H9 (cell line): ENCODE results near the gene IMPDH1. TPM values are rescaled to one million over a fixed set of nuclear protein-coding genes. Genes with fewer than 3 reads are reported as not detected.

Experiments used
- DNase-seq: peaks from one replicate; pipeline ENCODE4 v3.0.0-alpha.2; 2017
- H2AFZ ChIP-seq: one replicate; pipeline ENCODE4 v1.6.1; 2013; ENCODE audit warnings: mild to moderate bottlenecking, low read length, control low read depth, moderate library complexity
- H2AK5ac ChIP-seq: 2 replicates; pipeline ENCODE4 v1.6.1; 2013; ENCODE audit warnings: low read length, control low read depth, mixed read lengths; ENCODE audit not compliant: insufficient read length
- H2BK120ac ChIP-seq: one replicate; pipeline ENCODE4 v1.6.1; 2013; ENCODE audit warnings: low read depth, mild to moderate bottlenecking, low read length, control low read depth, inconsistent platforms; ENCODE audit not compliant: poor library complexity, severe bottlenecking
- H2BK12ac ChIP-seq: 2 replicates; pipeline ENCODE4 v1.6.1; 2013; ENCODE audit warnings: low read length, control low read depth, mixed read lengths, low read depth; ENCODE audit not compliant: insufficient read length
- H2BK15ac ChIP-seq: 2 replicates; pipeline ENCODE4 v1.6.1; 2013; ENCODE audit warnings: low read depth, low read length, control low read depth
- H2BK20ac ChIP-seq: one replicate; pipeline ENCODE4 v1.6.1; 2013; ENCODE audit warnings: low read depth, mild to moderate bottlenecking, low read length, control low read depth, inconsistent platforms; ENCODE audit not compliant: poor library complexity, severe bottlenecking
- H2BK5ac ChIP-seq: 2 replicates; pipeline ENCODE4 v1.6.1; 2013; ENCODE audit warnings: low read length, control low read depth, mixed read lengths; ENCODE audit not compliant: insufficient read length
- H3K14ac ChIP-seq: 2 replicates; pipeline ENCODE4 v1.6.1; 2013; ENCODE audit warnings: low read length, control low read depth; ENCODE audit not compliant: insufficient read depth
- H3K18ac ChIP-seq: 2 replicates; pipeline ENCODE4 v1.6.1; 2013; ENCODE audit warnings: low read depth, mild to moderate bottlenecking, mixed read lengths, low read length, control low read depth; ENCODE audit not compliant: insufficient read length
- H3K23ac ChIP-seq: 2 replicates; pipeline ENCODE4 v1.6.1; 2013; ENCODE audit warnings: low read length, control low read depth, mixed read lengths, low read depth; ENCODE audit not compliant: insufficient read length
- H3K23me2 ChIP-seq: 2 replicates; pipeline ENCODE4 v1.6.1; 2013; ENCODE audit warnings: low read depth, mild to moderate bottlenecking, mixed read lengths, low read length, control low read depth; ENCODE audit not compliant: insufficient read length, poor library complexity, severe bottlenecking
- H3K27ac ChIP-seq: 2 replicates; pipeline ENCODE4 v1.5.1; 2013; ENCODE audit warnings: low read length, control low read depth, mixed read lengths, low read depth; ENCODE audit not compliant: insufficient read length
- H3K27me3 ChIP-seq: 2 replicates; pipeline ENCODE4 v1.6.1; 2013; ENCODE audit warnings: low read length, control low read depth, inconsistent platforms; ENCODE audit not compliant: insufficient read depth
- H3K4ac ChIP-seq: 2 replicates; pipeline ENCODE4 v1.6.1; 2013; ENCODE audit warnings: low read depth, mild to moderate bottlenecking, control low read depth, inconsistent platforms, low read length, moderate library complexity
- H3K4me1 ChIP-seq: 2 replicates; pipeline ENCODE4 v1.6.1; 2013; ENCODE audit warnings: low read length, control low read depth, inconsistent platforms; ENCODE audit not compliant: insufficient read depth
- H3K4me2 ChIP-seq: 2 replicates; pipeline ENCODE4 v1.6.1; 2013; ENCODE audit warnings: low read length, control low read depth, mixed read lengths; ENCODE audit not compliant: insufficient read length, insufficient read depth
- H3K56ac ChIP-seq: 2 replicates; pipeline ENCODE4 v1.6.1; 2013; ENCODE audit warnings: low read depth, mild to moderate bottlenecking, mixed read lengths, low read length, control low read depth; ENCODE audit not compliant: insufficient read length
- H3K79me1 ChIP-seq: 2 replicates; pipeline ENCODE4 v1.6.1; 2013; ENCODE audit warnings: low read depth, mild to moderate bottlenecking, moderate library complexity, low read length, control low read depth, inconsistent platforms; ENCODE audit not compliant: insufficient read depth, poor library complexity, severe bottlenecking
- H3K79me2 ChIP-seq: 2 replicates; pipeline ENCODE4 v1.6.1; 2013; ENCODE audit warnings: low read length, control low read depth, inconsistent platforms; ENCODE audit not compliant: insufficient read depth
- H3K9ac ChIP-seq: 2 replicates; pipeline ENCODE4 v1.6.1; 2013; ENCODE audit warnings: low read length, control low read depth, mixed read lengths; ENCODE audit not compliant: insufficient read length; ENCODE audit errors: extremely low read depth
- H3K9me3 ChIP-seq: one replicate; pipeline ENCODE4 v1.6.1; 2013; ENCODE audit warnings: low read depth, low read length, inconsistent platforms; ENCODE audit not compliant: control insufficient read depth
- H3T11ph ChIP-seq: one replicate; pipeline ENCODE4 v1.6.1; 2013; ENCODE audit warnings: mild to moderate bottlenecking, low read length, control low read depth, inconsistent platforms
- H4K20me1 ChIP-seq: one replicate; pipeline ENCODE4 v1.6.1; 2013; ENCODE audit not compliant: control insufficient read depth, insufficient read length, insufficient read depth
- H4K5ac ChIP-seq: 2 replicates; pipeline ENCODE4 v1.6.1; 2013; ENCODE audit warnings: low read depth, mild to moderate bottlenecking, mixed read lengths, low read length, control low read depth; ENCODE audit not compliant: insufficient read length
- H4K8ac ChIP-seq: replicated peaks from 2 replicates; pipeline ENCODE4 v1.6.1; 2013; ENCODE audit warnings: low read length, control low read depth, mixed read lengths, low read depth; ENCODE audit not compliant: insufficient read length
- H4K91ac ChIP-seq: 2 replicates; pipeline ENCODE4 v1.6.1; 2013; ENCODE audit warnings: low read depth, mild to moderate bottlenecking, moderate library complexity, mixed read lengths, low read length, control low read depth; ENCODE audit not compliant: insufficient read length
- H3K27ac Mint-ChIP-seq, 3 experiments: 2 replicates in 2 of 3; 3 replicates in 1 of 3; pipeline ENCODE4 v1.8.0; 2020 to 2021; ENCODE audit warnings: mixed read lengths in 3 of 3, mild to moderate bottlenecking in 1 of 3, moderate library complexity in 1 of 3
- H3K27me3 Mint-ChIP-seq: 2 replicates; pipeline ENCODE4 v1.8.0; 2021; ENCODE audit warnings: low read depth, mild to moderate bottlenecking, moderate library complexity, mixed read lengths
- H3K36me3 Mint-ChIP-seq, 3 experiments: 2 replicates in 2 of 3; 3 replicates in 1 of 3; pipeline ENCODE4 v1.8.0; 2020 to 2021; ENCODE audit warnings: low read depth in 3 of 3, mixed read lengths in 3 of 3; ENCODE audit not compliant: insufficient read depth in 1 of 3
- H3K4me1 Mint-ChIP-seq, 2 experiments: 2 replicates each; pipeline ENCODE4 v1.8.0; 2020; ENCODE audit warnings: mixed read lengths in 2 of 2
- H3K4me3 Mint-ChIP-seq, 2 experiments: 2 replicates in 1 of 2; 3 replicates in 1 of 2; pipeline ENCODE4 v1.8.0; 2020 to 2021; ENCODE audit warnings: mild to moderate bottlenecking in 2 of 2, mixed read lengths in 2 of 2, moderate library complexity in 1 of 2
- H3K9me3 Mint-ChIP-seq, 2 experiments: 2 replicates in 1 of 2; 3 replicates in 1 of 2; pipeline ENCODE4 v1.8.0; 2020; ENCODE audit warnings: mild to moderate bottlenecking in 2 of 2, mixed read lengths in 2 of 2, moderate library complexity in 1 of 2
- WGBS: extraction: QIAGEN DNeasy Blood & Tissue Kit; methylation state at CpG from one replicate; pipeline ENCODE4 v1.1.7; 2013; ENCODE audit warnings: missing lambda C conversion rate, low lambda C conversion rate, mixed read lengths; ENCODE audit not compliant: insufficient read length; ENCODE audit errors: extremely low coverage; 5-methylcytosine and 5-hydroxymethylcytosine counted together
- total RNA-seq: library from RNA; stranded (reverse); gene quantifications from 2 replicates; pipeline ENCODE4 v1.2.1, GENCODE V29; 2021
- TF ChIP-seq, protein P1 (sequence below): fragments of 200-600 bp; sonication (generic); conservative IDR thresholded peaks from 3 replicates; pipeline ENCODE4 v1.8.0; 2021; ENCODE audit warnings: antibody characterized with exemption, mild to moderate bottlenecking

IMPDH1 gene
- total RNA-seq, 1 experiment from 2014 or later, result 35.2 TPM

- H3K9me3 Mint-ChIP-seq, result no peaks in the 10 kb centered on the region
These were observed 21.7 kb downstream of the IMPDH1 start for GRCh38 chr7:128388145-128388485.

More at GRCh38 chr7:128388145-128388485, 21.7 kb downstream of the IMPDH1 start:
- no peak overlapping the region for H2BK5ac ChIP-seq
- no peak overlapping the region for H3K18ac ChIP-seq
- no peak overlapping the region for H3K14ac ChIP-seq
- no peaks in the 10 kb centered on the region for H3K79me1 ChIP-seq
- H3K9me3 ChIP-seq, result no peaks in the 10 kb centered on the region
- H3K23ac ChIP-seq, result no peak overlapping the region
- no peak overlapping the region for H4K5ac ChIP-seq
- no peaks in the 10 kb centered on the region; the same call in 1 of the 2 replicates for H3K27me3 ChIP-seq
- H3K56ac ChIP-seq, result no peak overlapping the region
- no peak overlapping the region for H3K27ac Mint-ChIP-seq
- H3K27ac ChIP-seq, result no peak overlapping the region
- no peaks in the 10 kb centered on the region for H3K79me2 ChIP-seq
- no peak overlapping the region for H3K4me2 ChIP-seq
- H4K20me1 ChIP-seq, result peaks cover 2% of the 10 kb centered on the region
- H4K8ac ChIP-seq, result no peak overlapping the region
- DNase-seq, result no peak
- H3K4me1 ChIP-seq, result no peaks in the 10 kb centered on the region
- peaks cover 24% of the 10 kb centered on the region for H3K27me3 Mint-ChIP-seq
- H4K91ac ChIP-seq, result no peak overlapping the region
- no peaks in the 10 kb centered on the region for H3K23me2 ChIP-seq
- H3K36me3 Mint-ChIP-seq, result peaks cover 0 to 2% (median 0%) of the 10 kb centered on the region in 3 experiments; a peak in 3 of 7 replicates
- H3K4me1 Mint-ChIP-seq, result peaks cover 31 to 34% of the 10 kb centered on the region in 2 experiments
- no peak overlapping the region; a peak in 1 of 5 replicates for H3K4me3 Mint-ChIP-seq
- no peak overlapping the region for H2AFZ ChIP-seq
- no peak overlapping the region for H3K9ac ChIP-seq
- no peak overlapping the region for H2BK15ac ChIP-seq
- no peak overlapping the region for H2BK120ac ChIP-seq
- H2BK20ac ChIP-seq, result no peak overlapping the region
- no CpG with 5 or more reads among the region's 3 CpGs for WGBS
- no peak overlapping the region for H2BK12ac ChIP-seq
- H3T11ph ChIP-seq, result no peak overlapping the region
- H3K4ac ChIP-seq, result no peak overlapping the region
- no peak overlapping the region for H2AK5ac ChIP-seq
- TF ChIP-seq, protein P1, sequence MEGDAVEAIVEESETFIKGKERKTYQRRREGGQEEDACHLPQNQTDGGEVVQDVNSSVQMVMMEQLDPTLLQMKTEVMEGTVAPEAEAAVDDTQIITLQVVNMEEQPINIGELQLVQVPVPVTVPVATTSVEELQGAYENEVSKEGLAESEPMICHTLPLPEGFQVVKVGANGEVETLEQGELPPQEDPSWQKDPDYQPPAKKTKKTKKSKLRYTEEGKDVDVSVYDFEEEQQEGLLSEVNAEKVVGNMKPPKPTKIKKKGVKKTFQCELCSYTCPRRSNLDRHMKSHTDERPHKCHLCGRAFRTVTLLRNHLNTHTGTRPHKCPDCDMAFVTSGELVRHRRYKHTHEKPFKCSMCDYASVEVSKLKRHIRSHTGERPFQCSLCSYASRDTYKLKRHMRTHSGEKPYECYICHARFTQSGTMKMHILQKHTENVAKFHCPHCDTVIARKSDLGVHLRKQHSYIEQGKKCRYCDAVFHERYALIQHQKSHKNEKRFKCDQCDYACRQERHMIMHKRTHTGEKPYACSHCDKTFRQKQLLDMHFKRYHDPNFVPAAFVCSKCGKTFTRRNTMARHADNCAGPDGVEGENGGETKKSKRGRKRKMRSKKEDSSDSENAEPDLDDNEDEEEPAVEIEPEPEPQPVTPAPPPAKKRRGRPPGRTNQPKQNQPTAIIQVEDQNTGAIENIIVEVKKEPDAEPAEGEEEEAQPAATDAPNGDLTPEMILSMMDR, result no peak
